Measurements from ENCODE around the gene SYT15.
"Not testable (repeated sequence)": the region's sequence is repeated elsewhere in the genome, so short reads cannot be mapped to it uniquely, and the experiment has no call there.

Gene SYT15

DNA sequence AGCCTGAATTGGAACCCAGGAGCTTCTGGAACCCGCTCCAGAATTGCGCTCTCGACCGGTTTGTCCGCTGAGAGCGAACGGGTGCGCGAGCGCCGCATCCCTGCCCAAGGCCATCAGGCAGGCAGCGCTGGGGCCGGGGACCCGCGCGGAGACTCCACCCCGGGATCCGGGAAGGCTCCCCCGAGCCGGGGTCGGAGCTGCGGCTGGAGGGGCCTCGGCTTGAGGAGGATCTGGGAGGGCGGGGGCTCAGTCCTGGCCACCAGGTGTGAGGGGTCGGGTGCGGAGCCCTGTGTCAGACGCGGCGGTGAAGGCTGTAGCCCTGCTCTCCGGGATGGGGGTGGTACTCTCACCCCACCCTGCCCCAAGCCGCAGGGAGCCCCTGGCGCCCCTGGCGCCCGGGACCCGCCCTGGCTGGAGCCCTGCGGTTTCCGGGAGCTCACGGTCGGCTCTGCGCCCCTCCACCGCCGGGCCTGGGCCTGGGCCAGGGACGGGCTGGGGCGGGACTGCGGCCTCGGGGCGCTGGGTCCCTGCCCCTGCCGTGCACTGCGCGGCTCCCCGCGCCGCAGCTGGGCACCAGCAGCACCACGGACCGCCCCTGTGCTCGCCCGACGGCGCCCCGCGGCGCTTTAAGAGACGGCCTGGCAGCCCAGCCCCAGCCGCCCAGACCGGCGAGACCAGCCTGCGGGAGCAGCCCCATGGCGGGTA, at the start of gene SYT15:
Gene SYT15 (plus strand): TSS at position 655 of the 705 bp plus-strand sequence. CDS start 41 bp downstream, at position 696.
- DNase-seq = not testable (repeated sequence)

DNA sequence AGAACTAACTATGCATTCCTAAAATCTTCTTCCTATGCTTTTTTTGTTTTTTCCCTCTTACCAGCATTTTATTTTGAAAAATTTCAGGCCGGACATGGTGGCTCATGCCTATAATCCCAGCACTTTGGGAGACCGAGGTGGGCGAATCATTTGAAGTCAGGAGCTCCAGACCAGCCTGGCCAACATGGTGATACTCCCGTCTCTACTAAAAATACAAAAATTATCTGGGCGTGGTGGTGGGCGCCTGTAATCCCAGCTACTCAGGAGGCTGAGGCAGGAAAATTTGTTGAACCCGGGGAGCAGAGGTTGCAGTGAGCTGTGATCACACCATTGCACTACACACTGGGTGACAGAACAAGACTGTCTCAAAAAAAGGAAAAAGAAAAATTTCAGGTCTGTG, 49.2 kb upstream of the SYT15 start:
- DNase-seq = not testable (repeated sequence)

DNA sequence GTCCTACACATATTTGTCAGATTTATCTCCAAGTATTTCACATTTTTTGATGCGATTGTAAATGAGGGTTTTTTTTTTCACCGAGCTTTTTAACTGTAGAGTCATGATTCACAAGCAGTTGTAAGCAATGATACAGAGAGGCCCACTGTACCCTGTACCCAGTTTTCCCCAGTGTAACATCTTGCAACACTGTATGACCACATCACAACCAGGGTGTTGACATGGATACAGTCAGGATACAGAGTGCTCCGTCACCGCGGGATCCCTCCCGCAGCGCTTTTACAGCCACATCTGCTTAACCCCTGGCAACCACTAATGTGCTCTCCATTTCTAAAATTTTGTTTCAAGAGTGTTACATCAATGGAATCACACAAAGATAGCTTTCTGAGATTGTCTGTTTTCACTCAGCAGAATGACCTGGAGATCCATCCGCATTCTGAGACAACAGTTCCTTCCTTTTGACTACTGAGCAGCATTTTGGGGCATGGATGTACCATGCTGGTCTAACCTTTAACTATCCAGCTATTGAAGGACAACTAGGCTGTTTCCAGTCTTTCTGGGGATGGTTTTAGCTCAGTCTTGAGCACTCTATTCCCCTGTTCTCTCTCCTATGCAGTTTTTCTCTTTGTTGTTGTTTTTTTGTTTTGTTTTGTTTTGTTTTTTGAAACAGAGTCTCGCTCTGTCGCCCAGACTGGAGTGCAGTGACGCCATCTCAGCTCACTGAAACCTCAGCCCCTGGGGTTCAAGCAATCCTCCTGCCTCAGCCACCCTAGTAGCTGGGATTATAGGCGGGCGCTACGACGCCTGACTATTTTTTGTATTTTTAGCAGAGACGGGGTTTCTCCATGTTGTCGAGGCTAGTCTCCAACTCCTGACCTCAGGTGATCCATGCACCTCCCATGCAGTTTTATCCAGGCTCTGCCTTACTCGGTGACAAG, 48.4 kb upstream of the SYT15 start:
- no peak for DNase-seq

DNA sequence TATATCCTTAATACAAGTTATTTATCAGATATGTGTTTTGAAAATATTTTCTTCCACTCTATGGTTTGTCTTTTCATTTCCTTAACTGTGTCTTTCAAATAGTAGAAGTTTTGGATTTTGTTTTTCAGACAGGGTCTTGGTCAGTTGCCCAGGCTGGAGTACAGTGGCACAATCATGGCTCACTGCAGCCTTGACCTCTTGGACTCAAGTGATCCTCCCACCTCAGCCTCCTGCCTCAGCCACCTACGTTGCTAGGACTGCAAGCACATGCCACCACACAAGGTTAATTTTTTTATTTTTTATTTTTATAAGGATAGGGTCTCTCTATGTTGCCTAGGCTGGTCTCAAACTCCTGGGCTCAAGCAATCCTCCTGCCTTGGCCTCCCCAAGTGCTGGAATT, 46.7 kb upstream of the SYT15 start:
- not testable (repeated sequence) for DNase-seq

DNA sequence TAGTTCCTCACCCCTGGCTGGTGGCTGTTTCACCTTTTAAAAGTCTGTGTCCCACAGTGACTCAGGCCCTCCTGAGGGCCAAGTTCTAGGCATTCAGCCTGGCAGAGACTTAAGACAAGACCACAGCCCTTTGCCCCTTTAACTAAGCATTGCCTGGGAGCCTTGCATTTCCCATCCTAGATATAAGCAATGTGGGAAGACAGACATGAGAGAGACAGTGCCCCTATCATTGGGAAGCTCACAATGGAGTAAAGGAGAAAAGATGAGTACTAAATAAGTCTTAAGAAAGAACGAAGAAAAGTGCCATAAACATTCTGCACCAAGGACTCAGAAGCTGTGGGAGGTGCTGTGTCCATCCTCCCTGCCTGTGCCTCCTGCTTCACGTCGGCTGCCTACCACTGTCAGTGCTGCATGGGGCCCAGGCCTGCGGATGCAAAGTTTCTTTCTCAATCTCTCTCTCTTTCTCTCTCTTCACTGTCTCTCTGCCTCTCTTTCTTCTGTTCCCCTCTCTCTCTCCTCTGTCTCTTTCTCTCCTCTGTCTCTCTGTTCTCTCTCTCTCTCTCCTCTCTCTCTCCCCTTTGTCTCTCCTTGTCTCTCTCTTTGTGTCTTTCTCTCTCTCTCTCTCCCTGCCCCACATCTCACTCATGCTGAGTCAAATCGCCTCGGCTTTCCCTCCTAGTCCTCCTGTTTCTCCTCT, 44.0 kb upstream of the SYT15 start:
- no peak for DNase-seq

DNA sequence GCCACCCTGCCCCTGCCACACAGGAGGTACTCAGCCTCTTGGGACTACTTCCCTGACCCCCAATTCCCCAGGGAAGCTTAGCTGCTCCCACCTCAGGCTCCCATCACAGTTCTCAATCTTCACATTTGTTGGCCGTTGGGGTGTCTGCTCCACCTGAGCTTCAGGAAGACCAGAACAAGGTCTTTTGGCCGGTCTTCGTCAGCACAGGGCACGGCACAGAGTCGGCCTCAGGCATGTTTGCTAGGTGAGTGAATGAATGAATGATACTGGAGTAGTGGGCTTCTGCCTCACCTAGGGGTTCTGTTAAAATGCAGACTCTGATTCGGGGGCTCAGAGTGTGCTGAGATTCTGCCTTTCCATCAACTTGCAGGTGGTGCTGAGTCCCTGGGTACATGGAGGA, 42.8 kb upstream of the SYT15 start:
- DNase-seq = no peak

DNA sequence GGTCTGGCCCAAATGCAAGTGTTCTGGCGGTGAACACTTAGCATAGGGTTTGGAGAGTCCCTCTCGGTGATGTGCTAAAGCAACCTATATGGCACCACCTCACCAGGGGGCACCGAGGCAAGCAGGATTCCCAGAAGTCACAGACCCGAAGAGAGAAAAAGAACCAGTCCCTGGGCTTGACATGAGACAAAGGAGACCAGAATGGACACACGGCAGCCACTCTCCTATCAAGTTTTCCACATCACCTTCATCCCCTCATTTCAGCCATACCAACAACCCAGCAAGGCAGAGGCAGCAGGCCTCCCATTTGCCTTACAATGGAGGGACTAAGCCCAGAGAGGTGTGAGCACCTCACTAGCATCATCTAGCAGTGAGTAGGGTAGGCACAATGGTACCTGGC, 42.1 kb upstream of the SYT15 start:
- no peak for DNase-seq

DNA sequence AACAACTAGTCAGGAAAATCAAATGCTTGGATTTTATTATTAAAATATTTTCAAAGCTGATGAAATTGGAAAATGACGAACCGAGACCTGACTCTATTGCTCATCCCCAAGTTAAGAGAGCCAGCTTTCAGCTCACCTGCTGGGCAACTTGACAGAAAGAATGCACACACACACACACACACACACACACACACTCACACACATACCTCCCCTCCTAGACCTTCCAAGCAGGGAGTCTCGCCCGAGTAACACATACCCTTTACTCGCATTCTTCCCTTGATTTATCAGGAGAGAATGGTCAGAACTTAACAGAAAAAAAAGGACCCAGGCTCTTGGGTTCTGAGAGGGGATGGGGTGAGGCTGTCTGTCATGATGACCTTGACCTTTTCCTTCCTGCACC, 41.6 kb upstream of the SYT15 start:
- no peak for DNase-seq

DNA sequence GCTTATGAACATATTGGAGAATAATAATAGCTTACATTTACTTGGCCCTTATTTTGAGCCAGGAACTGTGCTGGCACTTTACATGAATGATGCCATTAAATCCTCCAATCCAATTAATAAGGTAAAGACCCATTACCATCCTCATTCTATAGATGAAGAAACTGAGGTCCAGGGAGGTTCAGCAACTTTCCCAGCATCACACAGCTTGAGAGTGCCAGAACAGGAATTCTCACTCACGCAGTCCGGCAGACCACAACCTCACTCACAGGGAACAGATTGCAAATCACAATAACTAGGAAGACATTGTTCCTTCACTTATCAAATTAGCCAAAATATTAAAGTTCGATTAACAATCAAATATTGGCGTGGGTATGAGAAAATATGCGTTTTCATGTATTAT, 40.8 kb upstream of the SYT15 start:
- DNase-seq = no peak

DNA sequence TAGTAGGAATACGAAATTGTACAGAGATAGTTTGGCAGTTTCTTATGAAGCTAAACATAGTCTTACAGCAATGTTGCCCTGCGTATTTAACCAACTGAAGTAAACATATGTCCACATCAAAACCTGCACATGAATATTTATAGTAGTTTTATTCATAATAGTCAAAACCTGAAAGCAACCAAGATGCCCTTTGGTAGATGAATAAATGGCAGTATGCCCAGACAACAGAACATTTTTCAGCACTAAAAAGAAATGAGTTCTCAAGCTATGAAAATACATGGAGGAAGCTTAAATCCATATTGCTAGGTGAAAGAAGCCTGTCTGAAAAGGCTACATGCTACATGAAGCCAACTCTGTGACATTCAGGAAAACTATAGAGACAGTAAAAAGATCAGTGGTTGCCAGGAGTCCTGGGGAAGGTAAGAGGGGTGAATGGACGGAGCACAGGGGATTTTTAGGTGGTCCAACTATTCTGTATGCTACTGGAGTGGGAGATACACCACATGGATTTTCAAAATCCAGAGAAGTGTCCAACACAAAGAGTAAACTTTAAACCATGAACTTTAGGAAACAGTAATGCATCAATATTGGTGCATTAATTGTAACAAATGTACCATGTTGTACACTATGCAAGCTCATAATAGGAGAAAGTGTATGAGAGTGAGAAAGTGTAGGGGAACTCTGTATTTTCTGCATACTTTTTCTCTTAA, 40.1 kb upstream of the SYT15 start:
- DNase-seq = no peak

DNA sequence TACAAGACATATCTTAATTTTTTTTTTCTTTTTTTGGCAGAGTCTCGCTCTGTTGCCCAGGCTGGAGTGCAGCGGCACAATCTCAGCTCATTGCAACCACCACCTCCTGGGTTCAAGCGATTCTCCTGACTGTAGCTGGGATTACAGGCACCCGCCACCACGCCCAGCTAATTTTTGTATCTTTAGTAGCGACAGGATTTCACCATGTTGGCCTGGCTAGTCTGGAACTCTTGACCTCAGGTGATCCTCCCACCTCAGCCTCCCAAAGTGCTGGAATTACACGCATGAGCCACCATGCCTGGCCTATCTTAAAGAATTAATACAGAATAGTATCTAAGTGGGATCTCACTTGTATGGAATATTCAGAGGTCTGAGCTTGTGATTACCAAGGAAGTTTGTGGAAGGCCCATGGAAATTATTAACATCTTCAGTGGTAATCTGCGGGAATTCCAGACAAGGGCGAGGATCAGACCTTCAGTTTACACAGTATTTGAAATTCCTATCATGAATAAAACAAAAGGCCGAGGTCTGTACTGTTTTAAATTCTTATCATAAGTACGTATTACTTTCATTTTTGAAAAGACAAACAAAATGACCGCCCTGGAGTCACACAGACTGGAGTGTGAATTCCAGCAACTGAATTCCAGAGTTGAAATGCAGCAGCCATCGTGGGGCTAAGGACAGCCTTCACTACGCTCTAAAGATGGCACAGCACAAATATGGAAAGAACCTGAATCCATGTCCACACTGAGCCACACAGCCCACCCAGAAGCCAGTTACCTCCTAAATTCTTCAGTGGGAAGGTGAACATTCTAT, 39.1 kb upstream of the SYT15 start:
- no peak for DNase-seq

DNA sequence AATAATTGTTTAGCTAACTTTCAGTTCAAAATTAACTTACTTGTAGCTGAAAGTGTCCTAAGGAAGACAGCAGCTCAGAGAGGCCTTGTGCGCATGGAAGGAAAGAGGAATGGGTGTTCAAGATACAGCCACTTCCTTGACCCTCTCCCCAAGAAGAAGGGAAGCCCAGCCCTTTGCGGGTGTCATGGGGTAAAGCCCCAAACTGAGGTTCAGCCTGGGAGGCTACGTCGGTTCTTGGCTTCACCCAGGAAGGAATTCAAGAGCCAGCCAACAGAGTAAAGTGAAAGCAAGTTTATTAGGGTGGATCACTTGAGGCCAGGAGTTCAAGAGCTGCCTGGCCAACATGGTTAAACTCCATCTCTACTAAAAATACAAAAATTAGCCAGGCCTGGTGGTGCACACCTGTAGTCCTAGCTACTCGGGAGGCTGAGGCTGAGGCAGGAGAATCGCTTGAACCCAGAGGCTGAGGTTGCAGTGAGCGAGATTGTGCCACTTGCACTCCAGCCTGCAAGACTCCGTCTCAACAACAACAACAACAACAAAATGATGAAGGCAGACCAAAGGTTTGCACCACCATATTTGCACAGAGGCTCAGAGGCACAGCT, 38.4 kb upstream of the SYT15 start:
- no peak for DNase-seq

DNA sequence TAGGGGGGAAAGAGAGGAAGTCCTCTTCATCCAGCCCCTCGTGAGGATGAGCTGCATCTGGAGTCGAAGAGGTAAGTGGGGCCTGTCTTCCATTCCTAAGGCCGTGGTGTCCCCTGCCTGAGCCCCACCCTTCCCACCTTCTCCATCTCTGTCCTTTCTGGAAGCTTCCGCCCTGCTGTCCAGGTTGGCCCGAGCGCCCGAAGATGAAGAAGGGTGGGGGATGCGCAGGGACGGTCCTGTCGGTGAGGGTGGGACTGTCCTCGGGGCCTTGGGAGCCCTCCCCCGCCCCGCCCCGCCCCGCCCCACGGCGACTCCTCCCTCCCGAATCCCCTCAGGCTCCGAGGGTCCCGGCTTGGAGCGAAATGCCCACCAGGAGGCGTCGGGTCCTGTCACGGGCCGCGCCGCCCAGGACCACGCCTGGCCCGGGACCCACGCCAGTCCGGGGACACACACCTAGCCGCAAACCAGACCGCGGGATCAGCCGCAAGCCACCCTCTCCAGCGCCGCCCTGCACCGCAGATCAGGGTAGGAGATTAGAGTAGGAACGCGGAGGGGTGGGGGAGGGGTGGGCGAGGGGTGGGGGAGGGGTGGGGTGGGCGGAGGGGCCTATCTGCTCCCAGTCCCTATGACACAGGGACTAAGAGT, 37.8 kb upstream of the SYT15 start:
- no peak for DNase-seq

DNA sequence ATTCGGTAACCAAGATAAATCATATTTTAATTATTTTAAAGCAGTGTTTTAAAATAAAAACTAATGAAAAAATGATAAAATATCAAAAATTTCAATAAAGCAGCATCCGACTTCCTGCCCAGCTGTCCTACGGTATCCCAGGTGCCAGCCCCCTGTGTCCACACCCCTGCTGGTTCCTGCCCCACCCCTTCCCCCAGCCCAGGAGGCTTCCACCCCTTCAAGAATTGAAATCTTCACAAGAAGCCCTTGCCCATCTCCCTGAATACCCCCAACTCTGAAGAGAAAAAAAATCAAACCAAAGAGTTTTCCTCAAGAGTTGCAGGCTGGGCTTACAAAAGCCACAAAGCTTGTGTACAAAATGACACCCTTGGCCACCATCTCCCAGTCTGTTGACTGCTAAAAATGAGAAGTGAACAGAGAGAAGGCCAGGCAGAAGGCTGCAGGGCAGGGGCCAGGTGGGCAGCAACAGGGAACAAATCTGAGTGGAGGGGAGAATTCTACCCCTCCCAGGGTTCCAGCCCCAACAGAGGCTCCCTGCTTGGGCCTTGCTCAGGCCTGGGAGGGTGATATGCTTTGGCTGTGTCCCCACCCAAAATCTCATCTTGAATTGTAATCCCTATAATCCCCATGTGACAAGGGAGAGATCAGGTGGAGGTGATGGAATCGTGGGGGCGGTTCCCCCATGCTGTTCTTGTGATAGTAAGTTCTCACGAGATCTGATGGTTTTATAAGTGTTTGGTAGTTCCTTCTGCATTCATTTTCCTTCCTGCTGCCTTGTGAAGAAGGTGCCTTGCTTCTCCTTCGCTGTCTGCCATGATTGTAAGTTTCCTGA, 37.0 kb upstream of the SYT15 start:
- DNase-seq = no peak

DNA sequence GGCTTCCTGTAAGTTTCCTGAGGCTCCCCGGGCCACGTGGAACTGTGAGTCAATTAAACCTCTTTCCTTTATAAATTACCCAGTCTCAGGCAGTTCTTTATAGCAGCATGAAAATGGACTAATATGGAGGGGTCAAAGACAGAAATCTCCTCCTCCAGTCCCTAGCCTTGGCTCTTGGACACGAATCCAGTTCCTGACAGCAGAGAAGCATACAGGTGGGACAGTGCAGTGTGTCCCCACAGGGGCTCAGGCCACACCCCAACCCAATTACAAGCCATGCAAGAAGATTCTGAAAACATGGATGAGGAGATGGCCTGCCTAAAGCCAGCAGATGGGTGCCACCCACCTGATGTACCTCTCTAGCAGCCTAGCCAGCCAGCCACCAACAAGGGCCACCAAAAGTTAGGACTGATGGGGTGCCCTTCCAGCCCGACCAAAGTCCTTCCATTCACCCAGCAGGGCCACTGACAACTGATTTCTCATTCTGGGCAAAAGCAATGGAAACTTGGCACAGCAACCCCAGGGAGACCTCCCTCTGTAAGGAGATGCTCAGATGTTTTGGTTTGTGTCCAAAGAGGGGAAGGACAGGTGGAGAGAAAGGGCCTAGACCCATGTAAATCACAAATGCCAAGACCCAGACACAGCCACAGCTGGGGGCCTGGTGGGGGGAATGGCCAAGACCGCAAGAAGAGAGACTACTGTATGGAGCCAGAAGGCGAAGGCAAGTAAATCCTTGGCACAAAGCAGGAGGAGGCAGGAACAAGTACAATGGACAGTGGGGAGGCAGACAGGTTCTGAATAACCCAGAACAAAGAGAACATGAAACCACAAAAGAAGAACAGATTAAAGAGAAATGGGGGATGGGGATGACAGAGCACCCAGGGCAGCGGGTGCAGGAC, 36.1 kb upstream of the SYT15 start:
- no peak for DNase-seq

DNA sequence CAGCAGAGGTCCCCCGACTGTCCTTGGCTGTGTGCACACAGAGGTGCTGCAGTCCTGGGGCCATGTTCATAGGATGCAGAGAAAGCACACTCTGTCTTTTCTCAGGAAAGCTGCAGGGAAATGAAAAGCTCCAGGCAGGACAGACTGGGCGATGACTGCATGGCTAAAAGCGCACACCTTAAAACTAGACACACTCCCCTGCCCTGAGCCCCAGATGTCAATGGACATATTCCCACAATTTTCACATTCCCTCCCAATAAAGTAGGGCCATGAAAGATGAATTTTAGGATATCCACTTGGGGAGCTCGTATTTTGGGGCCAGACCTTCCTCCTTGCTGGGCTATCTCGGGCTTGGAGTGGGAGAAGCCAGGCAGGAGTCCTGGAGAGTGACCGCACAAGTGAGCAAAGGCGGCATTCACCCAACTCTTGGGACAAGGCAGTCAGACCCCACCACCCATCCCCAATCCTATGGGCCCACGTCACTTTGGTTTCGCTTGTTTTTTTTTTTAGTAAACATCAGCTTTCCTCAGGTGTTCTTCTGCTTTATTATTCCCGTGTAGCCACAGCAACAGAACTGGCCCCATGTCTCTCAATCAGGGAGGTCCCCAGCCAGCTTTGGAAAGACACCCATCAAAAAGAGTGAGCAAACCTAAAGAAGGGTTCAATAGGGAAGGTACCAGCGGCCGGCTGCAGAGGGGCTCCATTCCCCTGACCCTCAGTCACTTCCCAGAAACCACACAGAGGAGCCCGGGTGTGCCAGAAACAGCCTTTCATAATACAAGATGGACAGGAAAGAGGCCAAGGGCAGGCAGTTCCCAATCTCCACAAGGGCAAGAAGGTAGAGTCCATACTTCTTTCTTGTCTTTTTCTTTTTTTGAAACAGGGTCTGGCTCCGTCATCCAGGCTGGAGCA, 35.2 kb upstream of the SYT15 start:
- no peak for DNase-seq

DNA sequence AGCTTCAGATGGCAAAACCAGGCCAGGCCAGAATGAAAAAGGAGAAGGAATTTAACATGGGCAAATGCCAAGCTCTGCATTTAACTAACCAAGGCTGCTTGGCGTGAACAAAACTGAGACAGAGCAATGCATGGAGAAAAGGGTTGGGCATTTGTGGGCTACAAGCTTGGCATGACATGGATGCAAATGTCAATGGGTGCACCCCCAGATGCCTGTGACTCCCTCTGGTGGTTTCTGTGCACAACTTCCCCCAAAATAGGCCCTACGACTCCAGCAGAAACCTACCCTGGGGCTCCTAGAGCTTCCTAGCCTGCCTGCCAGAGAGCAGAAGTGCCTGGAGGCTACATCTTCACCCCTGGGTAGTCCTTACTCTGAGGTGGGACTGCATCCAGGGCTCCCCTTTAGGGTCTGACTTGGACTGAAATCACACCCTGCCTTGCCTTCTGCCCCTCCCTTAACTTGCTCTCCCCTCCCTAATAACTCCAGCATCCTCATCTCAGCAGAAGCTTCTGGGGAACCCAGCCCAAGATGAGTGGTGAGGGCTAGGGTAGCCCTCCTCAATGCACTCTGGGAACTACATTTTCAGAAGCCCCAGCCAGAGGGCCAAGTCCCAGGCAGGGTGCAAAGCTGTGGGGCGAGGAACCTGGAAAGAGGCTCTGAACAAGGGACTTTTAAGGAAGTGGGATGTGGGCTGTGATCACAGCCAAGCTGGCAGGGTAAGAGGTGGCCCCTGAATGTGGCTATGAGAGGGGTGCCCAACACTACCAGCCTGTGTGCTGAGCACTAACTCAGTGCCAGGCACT, 33.7 kb upstream of the SYT15 start:
- DNase-seq = no peak
